ENCODE data around the gene RAB39A.

- TF ChIP-seq CTCF (IDR thresholded peaks at IDR 0.05) (no peak), ZFX (IDR thresholded peaks at IDR 0.05; ENCODE audit: borderline replicate concordance) (no peak)
Measured at GRCh38 chr11:107961480-107961879, 33.2 kb downstream of the RAB39A start.

All from 22Rv1 (cell line).